PC-3 (cell line): ENCODE data around the gene DBNDD2. TPM values are rescaled to one million over a fixed set of nuclear protein-coding genes. Genes with fewer than 3 reads are reported as not detected.

Source experiments
- ATAC-seq: fragments of 200-7000 bp; cut with Tn5 transposase; 2 replicates; pipeline ENCODE4 v1.9.1; 2020; ENCODE audit warnings: mild to moderate bottlenecking, moderate library complexity
- BruUV-seq: library from RNA; stranded (reverse); fragments of 400-500 nt; replicated peaks from 2 replicates; lab custom pipeline; 2021; lab: Mats Ljungman, UMichigan
- CTCF ChIA-PET: fragments of 300-600 bp; sonication (Branson Sonifier 250); formaldehyde crosslinking; loops from one replicate; lab custom pipeline; 2022; ENCODE audit warnings: antibody characterized with exemption; lab: Charles Lee
- POLR2A ChIA-PET: fragments of 300-600 bp; sonication (Branson Sonifier 250); formaldehyde crosslinking; loops from one replicate; lab custom pipeline; 2022; ENCODE audit warnings: antibody characterized with exemption; ENCODE audit not compliant: unreplicated experiment; lab: Charles Lee
- DNase-seq: peaks from one replicate; pipeline ENCODE4 v3.0.0-alpha.2; 2015
- H2AFZ ChIP-seq: fragments of 300-600 bp; sonication (generic); 2 replicates; pipeline ENCODE4 v1.6.0; 2016; ENCODE audit warnings: antibody characterized with exemption, low read length
- H3F3A ChIP-seq: fragments of 300-600 bp; sonication (generic); one replicate; pipeline ENCODE4 v1.6.0; 2017; ENCODE audit warnings: antibody characterized with exemption, low read length, control low read depth, mild to moderate bottlenecking; ENCODE audit not compliant: unreplicated experiment
- H3K27ac ChIP-seq: fragments of 300-600 bp; sonication (generic); 2 replicates; pipeline ENCODE4 v1.5.1; 2016; ENCODE audit warnings: mild to moderate bottlenecking, low read length
- H3K27me3 ChIP-seq: fragments of 300-600 bp; sonication (generic); 2 replicates; pipeline ENCODE4 v1.6.1; 2016; ENCODE audit warnings: low read length, mixed read lengths
- H3K36me3 ChIP-seq: fragments of 300-600 bp; sonication (generic); 2 replicates; pipeline ENCODE4 v1.6.1; 2016; ENCODE audit warnings: low read depth, mixed run types, low read length, mixed read lengths
- H3K4me1 ChIP-seq: fragments of 300-600 bp; sonication (generic); 2 replicates; pipeline ENCODE4 v1.5.1; 2016; ENCODE audit warnings: low read length; ENCODE audit not compliant: insufficient read depth
- H3K4me2 ChIP-seq: fragments of 300-600 bp; sonication (generic); 2 replicates; pipeline ENCODE4 v1.6.0; 2016; ENCODE audit warnings: low read length
- H3K4me3 ChIP-seq: fragments of 300-600 bp; sonication (generic); 2 replicates; pipeline ENCODE4 v1.5.1; 2016; ENCODE audit warnings: mild to moderate bottlenecking, low read length, mixed read lengths
- H3K79me2 ChIP-seq: fragments of 300-600 bp; sonication (generic); 2 replicates; pipeline ENCODE4 v1.6.1; 2017; ENCODE audit warnings: low read length, mixed read lengths
- H3K9ac ChIP-seq: fragments of 300-600 bp; sonication (generic); 2 replicates; pipeline ENCODE4 v1.6.0; 2016; ENCODE audit warnings: mild to moderate bottlenecking, low read length
- H3K9me2 ChIP-seq: fragments of 300-600 bp; sonication (generic); replicated peaks from 2 replicates; pipeline ENCODE4 v1.6.1; 2016; ENCODE audit warnings: mixed run types, low read length, mixed read lengths
- H3K9me3 ChIP-seq: fragments of 300-600 bp; sonication (generic); 2 replicates; pipeline ENCODE4 v1.6.1; 2016; ENCODE audit warnings: low read length, mixed read lengths
- H4K20me1 ChIP-seq: fragments of 300-600 bp; sonication (generic); 2 replicates; pipeline ENCODE4 v1.6.1; 2016; ENCODE audit warnings: low read length, mixed read lengths
- EZH2 ChIP-seq: fragments of 300-600 bp; sonication (generic); IDR thresholded peaks from one replicate; pipeline ENCODE4 v1.6.1; 2017; ENCODE audit warnings: antibody characterized with exemption, mild to moderate bottlenecking, low read length; ENCODE audit not compliant: unreplicated experiment
- EZH2phosphoT487 ChIP-seq: fragments of 300-600 bp; sonication (generic); IDR thresholded peaks from 2 replicates; pipeline ENCODE4 v1.6.1; 2018; ENCODE audit warnings: mild to moderate bottlenecking, antibody characterized with exemption, low read length, borderline replicate concordance
- intact Hi-C: fragments of 100-400 bp; cut with micrococcal nuclease; formaldehyde crosslinking; loops from 2 replicates; pipeline ENCODE4 v1.9.0; 2023
- total RNA-seq: library from RNA; depleted of rRNA; stranded (reverse); fragments of >200 nt; gene quantifications from 2 replicates; pipeline ENCODE4 v1.2.3, GENCODE V29; 2014
- TF ChIP-seq, protein P1 (sequence below): fragments of 300-600 bp; sonication (generic); conservative IDR thresholded peaks from 2 replicates; pipeline ENCODE4 v1.5.1; 2017; ENCODE audit warnings: antibody characterized with exemption, low read depth, mild to moderate bottlenecking, low read length

DBNDD2 gene
- total RNA-seq, 1 experiment from 2014 or later, result 8.5 TPM

DNA sequence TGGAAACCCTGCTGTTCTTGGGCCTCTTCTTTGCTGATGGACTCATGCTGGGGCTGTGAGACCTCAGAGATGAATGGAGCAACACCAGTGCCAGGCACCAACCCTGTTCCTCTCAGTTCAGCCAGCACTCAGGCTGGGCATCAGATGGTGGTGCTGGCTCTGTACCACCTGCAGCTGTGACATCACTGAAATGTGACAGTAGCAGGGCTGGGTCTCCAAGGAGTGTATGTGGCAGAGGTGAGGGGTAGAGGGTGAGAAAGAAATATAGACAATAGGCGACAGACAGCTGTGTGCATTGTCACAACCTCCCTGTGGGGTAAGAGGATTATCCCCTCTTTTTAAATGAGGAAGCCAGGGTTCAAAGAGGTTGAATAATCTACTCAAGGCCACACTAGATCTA, 29.9 kb upstream of the DBNDD2 start, which contains the start of gene TP53TG5:
Gene TP53TG5, minus strand, starts transcription at position 135 of the 400 bp plus-strand sequence. Its CDS starts 89 bp downstream, at position 46.
- H3K4me1 ChIP-seq, result peaks cover 10% of the 10 kb centered on the region
- peaks cover 5% of the 10 kb centered on the region; the same call in 1 of the 2 replicates for H3K36me3 ChIP-seq
- no peak within 1 kb of the TSS for H3K27ac ChIP-seq
- ChIA-PET POLR2A (no interaction called here), CTCF (no interaction called here)
- BruUV-seq, result no TSS peak
- H3F3A ChIP-seq, result peaks cover 8% of the 10 kb centered on the region
- no peaks in the 10 kb centered on the region for H3K9me2 ChIP-seq
- H3K9ac ChIP-seq, result no peak within 1 kb of the TSS
- H3K79me2 ChIP-seq, result no peaks in the 10 kb centered on the region
- H3K4me3 ChIP-seq, result no peak within 1 kb of the TSS
- no peak within 1 kb of the TSS for H3K4me2 ChIP-seq
- H2AFZ ChIP-seq, result no peak within 1 kb of the TSS
- no peaks in the 10 kb centered on the region for H3K9me3 ChIP-seq
- TF ChIP-seq EZH2phosphoT487, result no peak
- TF ChIP-seq, protein P1, sequence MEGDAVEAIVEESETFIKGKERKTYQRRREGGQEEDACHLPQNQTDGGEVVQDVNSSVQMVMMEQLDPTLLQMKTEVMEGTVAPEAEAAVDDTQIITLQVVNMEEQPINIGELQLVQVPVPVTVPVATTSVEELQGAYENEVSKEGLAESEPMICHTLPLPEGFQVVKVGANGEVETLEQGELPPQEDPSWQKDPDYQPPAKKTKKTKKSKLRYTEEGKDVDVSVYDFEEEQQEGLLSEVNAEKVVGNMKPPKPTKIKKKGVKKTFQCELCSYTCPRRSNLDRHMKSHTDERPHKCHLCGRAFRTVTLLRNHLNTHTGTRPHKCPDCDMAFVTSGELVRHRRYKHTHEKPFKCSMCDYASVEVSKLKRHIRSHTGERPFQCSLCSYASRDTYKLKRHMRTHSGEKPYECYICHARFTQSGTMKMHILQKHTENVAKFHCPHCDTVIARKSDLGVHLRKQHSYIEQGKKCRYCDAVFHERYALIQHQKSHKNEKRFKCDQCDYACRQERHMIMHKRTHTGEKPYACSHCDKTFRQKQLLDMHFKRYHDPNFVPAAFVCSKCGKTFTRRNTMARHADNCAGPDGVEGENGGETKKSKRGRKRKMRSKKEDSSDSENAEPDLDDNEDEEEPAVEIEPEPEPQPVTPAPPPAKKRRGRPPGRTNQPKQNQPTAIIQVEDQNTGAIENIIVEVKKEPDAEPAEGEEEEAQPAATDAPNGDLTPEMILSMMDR, result no peak
- no peak for TF ChIP-seq EZH2
- ATAC-seq (no peak), DNase-seq (no peak)
- H3K27me3 ChIP-seq, result no peaks in the 10 kb centered on the region
- intact Hi-C loops, result no loop called here
- no peaks in the 10 kb centered on the region for H4K20me1 ChIP-seq

DNA sequence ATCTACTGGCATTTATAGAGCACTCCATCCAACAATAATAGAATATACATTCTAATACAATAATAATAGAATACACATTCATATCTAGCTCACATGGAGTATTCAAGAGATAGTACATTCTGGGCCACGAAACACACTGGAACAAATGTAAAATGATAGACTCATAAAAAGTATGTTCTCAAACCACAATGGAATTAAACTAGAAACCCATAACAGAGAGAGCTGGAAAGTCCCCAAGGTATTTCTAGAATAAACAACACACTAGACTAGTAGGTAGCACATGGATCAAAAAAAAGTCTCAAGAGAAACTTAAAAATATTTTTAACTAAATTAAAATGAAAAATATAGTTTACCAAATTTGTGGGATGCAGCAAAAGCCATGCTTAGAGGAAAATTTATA, 20.8 kb upstream of the DBNDD2 start:
- intact Hi-C loops, result no loop called here
- Histone ChIP-seq H3F3A (peaks cover 7% of the 10 kb centered on the region), H3K4me1 (peaks cover 29% of the 10 kb centered on the region), H3K9me3 (no peaks in the 10 kb centered on the region), H3K9me2 (no peaks in the 10 kb centered on the region), H2AFZ (no peak overlapping the region), H3K9ac (no peak overlapping the region), H3K36me3 (no peaks in the 10 kb centered on the region), H3K4me3 (no peak overlapping the region), H3K4me2 (no peak overlapping the region), H3K79me2 (no peaks in the 10 kb centered on the region), H3K27ac (no peak overlapping the region), H4K20me1 (no peaks in the 10 kb centered on the region), H3K27me3 (no peaks in the 10 kb centered on the region)
- BruUV-seq, result no TSS peak
- ATAC-seq (no peak), DNase-seq (no peak)
- ChIA-PET POLR2A (no interaction called here), CTCF (interaction anchor here (0.7 kb wide), 1 partner anchor 18 kb away, joined by 3 read pairs; no protein-coding TSS in a partner anchor)
- TF ChIP-seq, protein P1, result no peak
- TF ChIP-seq EZH2phosphoT487, result no peak
- TF ChIP-seq EZH2, result no peak

DNA sequence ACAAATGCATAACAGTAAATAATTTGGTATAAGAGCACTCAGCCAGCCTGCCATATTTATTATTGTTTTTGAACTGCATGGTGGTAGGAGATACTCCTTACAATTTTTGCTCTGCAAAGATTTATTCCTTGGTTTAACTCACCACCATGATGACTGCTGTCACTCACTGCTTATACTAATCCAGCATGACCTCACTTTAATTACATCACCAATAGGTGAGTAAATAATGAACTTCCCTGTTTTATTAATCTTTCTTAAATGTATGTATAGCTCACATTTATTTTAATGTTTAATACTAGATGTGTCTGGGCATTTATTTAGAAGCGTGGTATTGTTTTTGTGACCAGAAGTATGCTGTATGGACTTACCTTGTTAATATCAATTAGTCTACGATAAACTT, 17.2 kb upstream of the DBNDD2 start:
- intact Hi-C loops, result no loop called here
- H3K4me1 ChIP-seq, result peaks cover 8% of the 10 kb centered on the region
- H3K9me3 ChIP-seq, result no peaks in the 10 kb centered on the region
- DNase-seq (no peak), ATAC-seq (no peak)
- H3K36me3 ChIP-seq, result no peaks in the 10 kb centered on the region
- BruUV-seq, result no TSS peak
- no peaks in the 10 kb centered on the region for H4K20me1 ChIP-seq
- H3F3A ChIP-seq, result no peaks in the 10 kb centered on the region
- H3K4me3 ChIP-seq, result no peak overlapping the region
- no peaks in the 10 kb centered on the region for H3K9me2 ChIP-seq
- no peak overlapping the region for H3K9ac ChIP-seq
- no peak overlapping the region for H3K4me2 ChIP-seq
- H3K27me3 ChIP-seq, result no peaks in the 10 kb centered on the region
- POLR2A ChIA-PET, result no interaction called here
- H3K27ac ChIP-seq, result no peak overlapping the region
- CTCF ChIA-PET, result no interaction called here
- no peak for TF ChIP-seq EZH2
- no peak for TF ChIP-seq EZH2phosphoT487
- TF ChIP-seq, protein P1, result no peak
- H2AFZ ChIP-seq, result no peak overlapping the region
- H3K79me2 ChIP-seq, result no peaks in the 10 kb centered on the region
